Esophagus (tissue), 2 donors: ENCODE measurements around the gene CERS3. TPM values are rescaled to one million over a fixed set of nuclear protein-coding genes. Genes with fewer than 3 reads are reported as not detected.
A peak's percentile ranks its signal among the peaks of the same experiment; 100 is the strongest.

Experiments used
- H3K27ac ChIP-seq, 2 donors: one replicate each; pipeline ENCODE4 v1.5.1; 2013; ENCODE audit warnings: low read depth in 2 of 2, mild to moderate bottlenecking in 2 of 2, inconsistent platforms in 1 of 2, low read length in 1 of 2, moderate library complexity in 1 of 2
- H3K27me3 ChIP-seq, 2 donors: one replicate each; pipeline ENCODE4 v1.6.1; 2013; ENCODE audit warnings: low read length in 2 of 2, control low read depth in 1 of 2, mild to moderate bottlenecking in 1 of 2; ENCODE audit not compliant: insufficient read depth in 2 of 2, control insufficient read depth in 1 of 2
- H3K36me3 ChIP-seq, 2 donors: one replicate each; pipeline ENCODE4 v1.6.1; 2013; ENCODE audit warnings: low read length in 1 of 2; ENCODE audit not compliant: control insufficient read depth in 2 of 2, insufficient read depth in 2 of 2
- H3K4me1 ChIP-seq, 2 donors: one replicate each; pipeline ENCODE4 v1.6.1; 2013; ENCODE audit warnings: low read length in 1 of 2; ENCODE audit not compliant: control insufficient read depth in 2 of 2, insufficient read depth in 2 of 2
- H3K4me3 ChIP-seq, 2 donors: one replicate each; pipeline ENCODE4 v1.5.1; 2013; ENCODE audit warnings: low read length in 2 of 2, mild to moderate bottlenecking in 2 of 2, low read depth in 1 of 2, moderate library complexity in 1 of 2
- H3K9me3 ChIP-seq, 2 donors: one replicate each; pipeline ENCODE4 v1.6.1; 2013; ENCODE audit warnings: mild to moderate bottlenecking in 2 of 2, low read depth in 1 of 2, low read length in 1 of 2, moderate library complexity in 1 of 2; ENCODE audit not compliant: control insufficient read depth in 2 of 2, insufficient read depth in 1 of 2
- WGBS, 2 donors: extraction: QIAGEN DNeasy Blood & Tissue Kit; methylation state at CpG; one replicate each; pipeline ENCODE4 v1.1.7; 2013; 5-methylcytosine and 5-hydroxymethylcytosine counted together
- polyA plus RNA-seq, 2 donors: library from polyadenylated mRNA; stranded (reverse); fragments of 200-250 nt; gene quantifications; one replicate each; pipeline ENCODE4 v1.2.3, GENCODE V29; 2013
- donor health status: healthy with polysubstance abuse.
- donor health status: Bipolar disorder and iron deficiency.

CERS3 gene
- polyA plus RNA-seq, 2 donors = 65.4 to 69.9 TPM

GRCh38 chr15:100533886-100534285, 5.1 kb upstream of the CERS3 start:
- peaks cover 0 to 3% of the 10 kb centered on the region in 2 donors for H3K9me3 ChIP-seq
- no peak overlapping the region for H3K4me3 ChIP-seq
- H3K27ac ChIP-seq = peak overlapping the region; percentile 9 to 48
- H3K27me3 ChIP-seq = no peaks in the 10 kb centered on the region
- H3K36me3 ChIP-seq = no peaks in the 10 kb centered on the region
- 31 to 33% methylated on average over 1 of the region's 1 CpG for WGBS, 2 donors
- H3K4me1 ChIP-seq = peaks cover 0 to 3% of the 10 kb centered on the region in 2 donors

DNA sequence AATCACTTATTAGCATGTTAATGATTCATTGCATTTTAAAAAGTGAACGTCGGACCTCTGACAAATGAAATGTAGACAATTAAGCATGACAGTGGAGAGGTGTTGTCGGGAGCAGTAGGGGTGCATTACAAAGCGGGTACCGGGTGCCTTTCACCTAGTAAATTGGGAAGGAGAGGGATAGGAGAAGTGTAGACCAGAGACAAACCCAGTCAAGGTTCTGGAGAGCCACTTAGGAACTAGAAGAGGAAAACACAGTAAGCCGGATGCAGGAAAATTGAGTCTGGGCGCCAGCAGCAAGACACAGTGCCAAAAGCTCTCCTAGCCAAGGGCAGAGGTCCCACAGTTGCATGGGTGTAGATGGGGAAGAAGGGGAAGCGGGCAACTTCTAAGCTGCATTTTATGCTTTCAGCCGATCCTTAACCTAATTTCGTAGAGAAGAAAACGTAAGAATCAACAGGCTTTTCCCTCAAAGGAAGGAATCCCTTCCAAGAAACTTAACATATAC, 3.1 kb upstream of the CERS3 start:
- Histone ChIP-seq H3K4me1 (peaks cover 0 to 3% of the 10 kb centered on the region in 2 donors), H3K27ac (no peak overlapping the region), H3K36me3 (no peaks in the 10 kb centered on the region), H3K27me3 (no peaks in the 10 kb centered on the region), H3K9me3 (no peaks in the 10 kb centered on the region), H3K4me3 (no peak overlapping the region)
- 75 to 80% methylated on average over 11 of the region's 11 CpGs for WGBS, 2 donors

DNA sequence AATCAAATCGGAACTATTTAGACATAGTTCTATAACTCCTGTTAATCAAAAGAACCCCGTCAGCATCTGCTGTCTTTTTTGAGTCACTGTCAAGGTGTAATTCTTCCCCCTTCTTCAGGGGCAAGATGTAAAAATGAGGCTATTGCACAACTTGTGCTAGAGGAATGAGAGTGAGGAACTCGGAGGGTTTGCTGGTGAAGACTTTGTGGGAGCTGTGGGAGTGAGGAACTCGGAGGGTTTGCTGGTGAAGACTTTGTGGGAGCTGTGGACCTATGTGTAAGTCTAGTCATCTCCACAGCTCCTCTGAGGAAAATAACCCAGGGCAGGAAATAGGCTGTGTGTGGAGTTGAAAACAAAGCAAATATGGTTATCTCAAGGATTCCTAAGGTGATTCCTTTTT, 2.5 kb upstream of the CERS3 start:
- WGBS, 2 donors = 86 to 87% methylated on average over 4 of the region's 4 CpGs
- no peaks in the 10 kb centered on the region for H3K27me3 ChIP-seq
- no peak overlapping the region for H3K4me3 ChIP-seq
- H3K9me3 ChIP-seq = no peaks in the 10 kb centered on the region
- H3K27ac ChIP-seq = no peak overlapping the region
- peaks cover 0 to 3% of the 10 kb centered on the region in 2 donors for H3K4me1 ChIP-seq
- H3K36me3 ChIP-seq = no peaks in the 10 kb centered on the region

DNA sequence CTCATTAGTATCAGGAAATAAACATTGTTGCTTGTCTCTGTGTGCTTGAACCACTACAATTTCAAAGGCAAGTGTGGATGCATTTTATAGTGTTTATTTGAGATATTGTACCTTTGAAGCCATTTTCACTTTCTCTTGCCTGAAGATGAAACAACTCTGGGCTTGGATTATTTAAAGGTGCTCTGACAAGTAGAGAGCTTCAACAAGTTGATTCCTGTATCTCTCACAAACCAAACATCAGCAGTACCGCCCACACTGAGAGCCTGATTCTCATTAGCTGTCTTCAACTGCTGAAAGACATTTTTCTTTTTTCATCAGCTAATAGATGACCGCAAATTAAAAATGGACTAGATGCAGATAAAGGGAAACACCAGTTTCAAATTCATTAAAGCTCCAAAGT, 806 bp upstream of the CERS3 start:
- H3K9me3 ChIP-seq = no peaks in the 10 kb centered on the region
- H3K36me3 ChIP-seq = no peaks in the 10 kb centered on the region
- peak overlapping the region in 1 of 2 donors; percentile 90 for H3K27ac ChIP-seq
- H3K4me1 ChIP-seq = peaks cover 0 to 3% of the 10 kb centered on the region in 2 donors
- peak overlapping the region in 1 of 2 donors; percentile 69 for H3K4me3 ChIP-seq
- H3K27me3 ChIP-seq = no peaks in the 10 kb centered on the region
- WGBS, 2 donors = 49 to 70% methylated on average over 2 of the region's 2 CpGs

GRCh38 chr15:100526027-100526481, 2.7 kb downstream of the CERS3 start:
- peaks cover 0 to 3% of the 10 kb centered on the region in 2 donors for H3K4me1 ChIP-seq
- no peaks in the 10 kb centered on the region for H3K27me3 ChIP-seq
- no peaks in the 10 kb centered on the region for H3K9me3 ChIP-seq
- WGBS, 2 donors = 23 to 37% methylated on average over 6 of the region's 6 CpGs
- no peaks in the 10 kb centered on the region for H3K36me3 ChIP-seq
- H3K27ac ChIP-seq = peak overlapping the region in 1 of 2 donors; percentile 63
- H3K4me3 ChIP-seq = peak overlapping the region in 1 of 2 donors; percentile 69

DNA sequence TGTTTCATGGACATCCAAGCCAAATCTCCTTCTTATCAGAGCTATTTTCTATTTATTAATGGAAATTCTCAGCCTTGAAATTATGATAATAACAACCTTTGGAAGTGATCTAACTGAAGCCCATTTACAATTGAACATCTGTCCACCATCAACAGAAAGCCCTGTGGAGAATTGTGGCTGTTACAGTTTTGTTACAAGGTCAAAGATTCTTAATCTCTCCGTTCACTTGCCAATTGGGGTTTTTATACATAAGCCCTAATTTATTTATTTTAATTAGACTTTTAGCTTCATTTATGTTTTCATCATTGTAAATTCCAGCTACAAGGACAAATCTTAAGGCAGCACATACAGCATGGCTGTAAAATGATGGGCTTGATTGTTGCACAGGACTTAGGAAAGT, 3.3 kb downstream of the CERS3 start:
- H3K36me3 ChIP-seq = peaks cover 0 to 3% of the 10 kb centered on the region in 2 donors
- H3K4me1 ChIP-seq = peaks cover 0 to 3% of the 10 kb centered on the region in 2 donors
- 36 to 37% methylated on average over 1 of the region's 1 CpG for WGBS, 2 donors
- H3K4me3 ChIP-seq = peak overlapping the region in 1 of 2 donors; percentile 69
- no peak overlapping the region for H3K27ac ChIP-seq
- no peaks in the 10 kb centered on the region for H3K9me3 ChIP-seq
- no peaks in the 10 kb centered on the region for H3K27me3 ChIP-seq

DNA sequence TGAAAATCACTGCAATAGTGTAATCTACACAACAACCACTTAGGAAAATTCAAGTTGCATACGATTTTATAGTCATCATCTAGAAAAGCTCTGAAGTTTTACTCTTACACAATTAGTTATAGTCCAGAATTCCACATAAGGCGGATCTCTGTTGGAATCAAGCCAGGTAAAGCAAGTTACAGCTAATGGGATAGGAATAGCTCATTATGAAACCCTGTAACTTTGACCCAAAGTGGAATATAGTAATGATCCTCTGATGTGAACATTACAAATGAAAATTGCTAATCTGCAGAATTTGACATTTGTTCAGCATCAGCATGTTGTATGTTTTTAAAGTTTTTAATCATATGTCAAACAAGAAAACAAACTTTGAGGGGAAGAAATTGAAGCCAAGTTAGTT, 4.4 kb downstream of the CERS3 start:
- Histone ChIP-seq H3K9me3 (no peaks in the 10 kb centered on the region), H3K4me3 (no peak overlapping the region), H3K36me3 (peaks cover 0 to 9% of the 10 kb centered on the region in 2 donors), H3K4me1 (peaks cover 0 to 5% of the 10 kb centered on the region in 2 donors), H3K27ac (no peak overlapping the region), H3K27me3 (no peaks in the 10 kb centered on the region)
- WGBS, 2 donors = 53 to 60% methylated on average over 2 of the region's 2 CpGs

GRCh38 chr15:100521907-100522306, 6.8 kb downstream of the CERS3 start:
- H3K27ac ChIP-seq = no peak overlapping the region
- H3K36me3 ChIP-seq = peaks cover 0 to 10% of the 10 kb centered on the region in 2 donors
- peaks cover 0 to 5% of the 10 kb centered on the region in 2 donors for H3K4me1 ChIP-seq
- no peaks in the 10 kb centered on the region for H3K27me3 ChIP-seq
- H3K4me3 ChIP-seq = no peak overlapping the region
- WGBS, 2 donors = 96% methylated on average over 3 of the region's 3 CpGs
- no peaks in the 10 kb centered on the region for H3K9me3 ChIP-seq

DNA sequence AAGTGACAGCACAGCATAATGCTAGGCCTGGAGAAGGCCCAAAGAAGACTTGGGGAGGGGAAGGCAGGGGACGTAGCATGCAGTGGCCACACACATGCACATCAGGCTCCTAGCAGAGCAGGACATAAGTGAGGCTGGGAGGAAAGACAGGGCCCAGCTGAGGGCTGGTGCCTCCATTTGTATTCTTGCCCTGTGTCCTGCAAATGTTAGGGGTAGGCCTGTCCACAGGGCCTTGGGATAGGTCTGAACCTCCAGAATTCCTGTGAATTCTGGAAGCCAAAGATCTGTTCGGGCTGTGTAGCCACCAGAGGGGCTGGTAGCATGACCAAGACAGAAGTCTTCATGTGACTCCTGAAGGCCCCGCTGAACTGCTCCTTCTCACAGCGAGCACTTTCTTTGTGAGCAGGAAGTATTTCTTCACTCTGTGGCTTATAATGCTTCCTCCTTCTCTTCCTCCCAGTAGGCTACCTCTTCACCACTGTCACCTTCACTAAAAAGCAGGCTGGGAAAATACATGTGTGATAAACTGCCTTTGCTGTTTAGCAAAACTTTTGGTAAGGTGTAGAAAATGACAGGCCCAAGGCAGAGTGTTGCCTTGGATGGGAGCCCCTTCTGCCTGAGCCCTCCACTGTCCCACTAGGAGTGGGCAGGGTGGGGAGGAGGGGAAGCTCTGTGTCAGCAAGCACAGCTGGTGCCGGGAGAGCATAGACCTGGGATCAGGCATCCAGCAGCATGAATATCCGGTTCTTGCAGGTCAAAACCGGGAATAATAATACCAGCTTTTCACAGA, 8.4 kb downstream of the CERS3 start:
- WGBS, 2 donors = 61 to 67% methylated on average over 7 of the region's 7 CpGs
- no peak overlapping the region for H3K27ac ChIP-seq
- H3K4me1 ChIP-seq = peaks cover 0 to 7% of the 10 kb centered on the region in 2 donors
- H3K27me3 ChIP-seq = no peaks in the 10 kb centered on the region
- no peak overlapping the region for H3K4me3 ChIP-seq
- peaks cover 0 to 15% of the 10 kb centered on the region in 2 donors for H3K36me3 ChIP-seq
- no peaks in the 10 kb centered on the region for H3K9me3 ChIP-seq
